OCI-M1 (cell line): Measurements from ENCODE around the gene CAPZA1.
A peak's percentile ranks its signal among the peaks of the same experiment; 100 is the strongest.

Experiments used
- DNase-seq: peaks from one replicate; lab custom pipeline; 2025; lab: John Stamatoyannopoulos, UW

The CAPZA1 gene

GRCh38 chr1:112701227-112702066 lies 81.8 kb downstream of the CAPZA1 start:
- DNase-seq, result peak; percentile 36

DNA sequence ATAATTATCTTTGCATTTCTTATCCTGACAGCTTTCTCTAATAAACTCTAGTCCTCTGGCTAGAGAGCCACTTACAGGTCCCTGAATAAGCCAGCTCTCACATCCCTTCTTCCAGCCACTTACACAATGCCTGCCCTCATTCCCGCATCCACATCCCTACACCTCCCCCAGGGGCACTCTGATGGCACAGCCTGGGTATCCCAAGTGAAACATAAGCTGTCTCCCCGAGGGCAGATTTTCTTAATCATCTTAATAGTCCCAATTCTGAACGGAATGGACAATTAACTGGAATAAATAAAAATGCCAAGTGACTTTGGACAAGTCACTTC lies 82.4 kb downstream of the CAPZA1 start:
- no peak for DNase-seq

DNA sequence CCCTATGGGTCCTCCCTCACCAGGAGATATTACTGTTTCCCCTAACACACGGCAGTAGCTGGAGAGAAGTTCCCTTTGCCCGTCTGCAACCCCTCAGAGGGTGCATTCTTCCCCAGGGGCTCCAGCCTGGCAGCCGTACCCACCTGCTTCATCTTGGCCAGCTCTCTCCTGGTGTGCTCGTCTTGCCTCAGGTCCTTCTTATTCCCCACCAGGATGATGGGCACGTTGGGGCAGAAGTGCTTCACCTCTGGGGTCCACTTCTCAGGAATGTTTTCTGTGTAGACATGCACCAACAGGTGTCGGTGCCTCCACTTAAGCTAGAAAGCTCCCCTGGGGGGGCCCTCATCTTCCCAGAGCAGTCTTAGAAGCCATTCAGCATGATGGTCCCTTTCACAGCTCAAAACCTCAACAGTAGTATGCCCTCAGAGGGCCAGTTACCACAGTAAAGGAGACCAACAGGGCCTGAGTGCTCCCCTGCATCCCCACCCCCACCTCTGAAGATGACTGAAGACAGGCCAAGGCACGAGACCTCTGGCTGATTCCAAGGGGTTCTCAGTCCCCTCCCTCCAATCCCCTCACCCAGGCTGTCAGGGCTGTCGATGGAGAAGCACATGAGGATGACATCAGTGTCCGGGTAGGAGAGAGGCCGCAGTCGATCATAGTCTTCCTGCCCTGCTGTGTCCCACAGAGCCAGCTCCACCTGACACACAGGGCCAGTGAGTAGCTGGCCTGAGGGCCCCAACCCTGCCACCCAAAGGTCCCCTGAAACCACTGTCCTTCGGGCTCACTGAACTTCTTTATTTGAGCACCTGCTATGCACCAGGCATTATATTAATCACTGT lies 83.0 kb downstream of the CAPZA1 start:
- no peak for DNase-seq

- no peak for DNase-seq
These were observed 84.1 kb downstream of the CAPZA1 start for GRCh38 chr1:112703706-112704105.

- no peak for DNase-seq
These were observed 84.8 kb downstream of the CAPZA1 start for GRCh38 chr1:112704391-112704933.

DNA sequence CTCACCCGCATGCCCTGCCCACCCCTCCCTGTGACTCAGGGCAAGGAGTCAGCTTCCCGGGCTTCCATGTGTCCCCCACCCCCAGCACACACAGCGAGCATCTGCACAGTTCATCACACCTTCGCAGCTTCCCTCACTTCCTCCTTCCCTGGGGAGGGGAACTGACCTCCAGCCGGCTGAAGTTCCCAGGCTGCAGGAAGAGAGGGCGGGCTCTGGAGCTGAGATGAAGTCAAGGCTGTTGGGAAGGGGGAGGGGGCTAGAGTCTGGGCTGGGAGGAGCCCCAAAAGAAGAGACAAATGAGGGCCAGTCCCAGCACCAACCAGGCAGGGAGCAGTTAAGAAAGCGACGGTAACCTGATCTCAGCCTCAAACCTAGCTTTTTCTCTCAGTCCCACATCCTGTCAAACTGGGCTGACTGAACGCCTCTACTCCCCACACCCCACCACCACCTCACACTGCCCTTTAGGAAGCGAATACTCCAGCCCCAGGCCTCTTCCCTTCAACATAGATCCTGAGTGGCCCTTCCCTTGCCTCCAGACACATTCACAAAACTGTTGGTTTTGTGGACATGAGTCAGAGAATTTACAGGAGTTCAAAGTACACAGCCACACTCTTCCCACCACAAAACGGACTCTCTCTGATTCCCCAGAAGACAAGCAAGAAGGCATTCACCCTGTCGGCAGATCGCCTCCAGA lies 85.4 kb downstream of the CAPZA1 start:
- peak; percentile 96 for DNase-seq

DNA sequence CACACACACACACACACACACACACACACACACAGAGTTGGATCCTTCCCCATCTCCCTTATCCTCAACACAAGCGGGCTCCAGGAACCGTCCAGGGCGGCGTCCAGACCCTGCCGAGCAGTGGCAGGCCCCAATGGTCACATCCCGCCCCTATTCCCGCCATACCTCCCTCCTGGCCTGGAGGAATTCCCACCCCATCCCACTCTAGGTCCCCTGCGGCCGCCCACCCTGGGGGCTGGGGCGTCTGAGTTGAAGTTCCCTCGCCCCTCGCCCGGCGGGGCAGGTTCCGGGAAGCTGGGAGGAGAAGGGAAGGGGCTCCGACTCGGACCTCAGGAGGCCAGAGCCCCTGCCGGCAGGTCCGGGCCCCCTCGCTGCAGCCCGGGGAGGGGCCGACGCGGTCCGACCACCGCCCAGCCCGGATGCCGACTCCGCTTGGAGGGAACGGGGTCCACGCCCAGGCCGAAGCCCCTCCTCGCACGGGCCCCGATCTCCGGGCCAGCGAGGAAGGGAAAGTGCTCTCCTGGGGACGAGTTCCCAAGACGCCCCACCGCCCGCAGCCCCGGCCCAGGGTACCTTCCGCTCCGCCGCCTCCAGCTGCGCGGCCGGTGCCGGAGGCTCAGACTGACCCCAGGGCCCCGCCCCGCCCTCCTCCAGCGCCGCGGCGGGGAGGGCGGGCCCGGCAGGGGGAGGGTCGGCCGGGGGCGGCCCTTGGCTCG lies 87.0 kb downstream of the CAPZA1 start, which contains the start of gene RHOC:
Gene RHOC (minus strand): TSS at position 623 of the 716 bp plus-strand sequence. CDS start 3,328 bp downstream, outside the sequence.
- DNase-seq, result peak; percentile 88

DNA sequence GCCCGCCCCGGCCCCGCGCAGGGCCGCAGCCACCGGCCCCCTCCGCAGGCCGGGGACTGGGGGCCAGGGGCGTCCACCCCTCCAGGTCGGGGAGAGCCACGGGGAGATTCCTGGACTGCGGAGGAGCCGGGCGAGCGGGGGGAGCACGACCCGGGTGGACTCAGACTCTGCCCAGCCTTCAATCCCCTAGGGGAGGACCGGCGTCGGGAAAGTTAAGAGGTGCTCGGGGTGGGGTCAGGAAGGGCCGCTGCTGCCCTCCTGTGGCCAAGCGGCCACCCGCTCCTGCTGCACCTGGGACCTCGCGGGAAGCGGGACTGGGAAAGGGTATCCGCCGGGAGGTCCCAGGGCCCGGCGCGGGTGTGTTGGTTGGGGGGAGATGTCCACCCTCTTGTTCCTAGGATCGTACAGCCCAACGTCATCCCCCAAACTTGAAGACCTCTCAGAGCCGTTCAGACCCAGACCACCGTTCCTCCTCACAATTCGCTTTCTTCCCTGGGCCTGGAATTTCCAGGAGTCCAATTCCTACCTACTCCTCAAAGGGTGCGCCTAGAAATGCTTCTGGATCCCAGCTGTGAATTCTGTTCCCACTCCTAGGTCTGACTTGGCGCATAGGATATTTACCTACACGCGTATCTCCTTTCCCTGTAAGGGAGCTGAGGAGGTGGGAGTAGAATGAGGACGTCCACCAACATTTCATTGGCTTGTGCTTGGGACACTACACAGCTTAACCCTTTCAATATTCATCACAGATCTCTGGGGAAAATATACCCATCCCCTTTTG lies 87.8 kb downstream of the CAPZA1 start:
- DNase-seq, result peak; percentile 91

DNA sequence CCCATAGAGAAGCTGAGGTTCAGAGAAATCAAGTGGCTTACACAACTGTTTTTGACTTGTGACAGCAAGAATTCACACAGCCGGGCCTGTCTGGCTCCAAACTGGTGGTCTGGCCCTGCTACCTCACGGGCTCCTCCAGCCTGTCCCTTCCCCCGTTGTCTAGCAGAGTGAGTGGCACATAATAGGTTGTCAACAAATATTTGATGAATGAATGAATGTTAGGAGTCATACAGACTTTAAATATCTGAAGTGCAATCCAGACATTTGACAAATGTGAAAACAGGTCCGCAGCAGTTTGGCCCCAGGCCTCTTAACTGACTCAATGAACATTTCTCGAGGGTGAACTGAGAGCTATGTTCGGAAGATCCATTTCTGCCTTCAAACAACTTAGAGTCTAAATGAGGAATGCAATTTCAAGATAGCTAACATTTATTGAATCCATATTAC lies 88.4 kb downstream of the CAPZA1 start:
- no peak for DNase-seq

DNA sequence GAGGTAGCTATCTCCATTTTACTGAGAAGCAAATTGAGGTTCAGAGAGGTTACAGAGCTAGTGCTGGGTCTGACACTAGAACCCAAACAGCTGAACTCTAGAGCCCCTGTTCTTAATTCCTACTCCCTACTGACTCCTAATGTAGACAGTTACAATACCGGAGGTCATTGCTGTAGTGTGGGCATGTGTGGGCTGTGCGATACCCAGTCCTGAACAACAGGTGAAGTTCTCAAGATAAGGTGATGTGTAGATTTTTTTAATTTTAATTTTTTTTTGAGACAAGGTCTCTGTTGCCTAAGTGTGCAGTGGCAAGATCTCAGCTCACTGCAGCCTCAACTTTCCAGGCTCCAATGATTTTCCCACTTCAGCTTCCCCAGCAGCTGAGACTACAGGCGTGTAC lies 88.9 kb downstream of the CAPZA1 start:
- DNase-seq, result no peak

DNA sequence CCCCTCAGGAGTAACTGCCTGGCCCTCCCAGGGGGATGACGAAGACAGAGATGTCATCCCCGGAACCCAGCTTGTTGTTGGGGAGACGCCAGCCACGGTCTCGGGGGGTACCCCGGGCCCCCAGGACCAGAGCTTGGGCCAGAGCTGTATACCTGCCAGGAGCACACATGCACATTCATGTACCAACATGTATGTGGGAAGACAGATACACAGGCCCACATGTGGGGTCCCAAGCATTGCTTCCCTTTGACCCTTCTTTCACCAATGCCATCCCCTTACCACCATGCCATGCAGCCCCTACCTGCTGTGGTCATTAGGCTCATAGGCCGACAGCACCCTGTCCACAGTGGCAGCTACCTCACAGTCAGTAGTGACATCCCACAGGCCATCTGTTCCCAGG lies 90.5 kb downstream of the CAPZA1 start:
- no peak for DNase-seq

DNA sequence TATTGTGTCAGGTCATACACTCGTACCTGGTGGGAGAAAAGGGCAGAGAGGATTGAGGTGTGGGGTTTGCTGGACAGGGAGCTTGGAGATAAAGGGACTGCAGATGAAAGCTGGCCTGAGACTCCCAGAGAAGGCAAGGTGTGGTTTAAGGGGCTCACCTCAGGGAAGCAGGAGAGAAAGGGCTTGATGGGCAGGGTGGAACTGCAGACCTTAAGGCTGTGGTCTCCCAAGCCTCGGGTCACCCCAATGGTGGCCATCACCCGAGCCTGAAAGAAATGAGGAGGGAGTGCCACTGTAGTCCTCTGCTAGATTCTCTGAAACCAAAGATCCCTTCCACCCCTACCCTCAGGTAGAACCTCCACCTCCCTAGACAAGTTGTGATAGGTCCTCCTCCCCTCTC lies 91.0 kb downstream of the CAPZA1 start:
- DNase-seq, result no peak

DNA sequence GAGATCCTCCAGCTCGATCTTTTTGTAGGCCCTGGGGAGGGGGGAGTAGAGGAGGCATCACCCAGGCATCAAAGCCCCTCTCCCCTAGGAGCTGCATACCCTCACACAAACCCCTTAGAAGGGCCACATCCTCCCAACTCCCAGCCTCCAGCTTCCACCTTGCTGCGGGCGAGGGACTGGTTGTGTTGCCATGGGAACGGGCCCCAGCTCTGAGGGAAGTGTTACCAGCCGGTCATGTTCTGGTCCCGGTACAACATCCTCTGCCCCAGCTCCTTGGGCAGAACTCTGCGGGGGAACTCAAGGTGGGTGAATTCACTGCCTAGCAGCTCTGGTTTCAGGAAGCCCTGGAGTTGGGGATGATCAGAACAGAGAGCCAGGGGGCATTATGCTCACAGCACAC lies 91.4 kb downstream of the CAPZA1 start:
- DNase-seq, result no peak

DNA sequence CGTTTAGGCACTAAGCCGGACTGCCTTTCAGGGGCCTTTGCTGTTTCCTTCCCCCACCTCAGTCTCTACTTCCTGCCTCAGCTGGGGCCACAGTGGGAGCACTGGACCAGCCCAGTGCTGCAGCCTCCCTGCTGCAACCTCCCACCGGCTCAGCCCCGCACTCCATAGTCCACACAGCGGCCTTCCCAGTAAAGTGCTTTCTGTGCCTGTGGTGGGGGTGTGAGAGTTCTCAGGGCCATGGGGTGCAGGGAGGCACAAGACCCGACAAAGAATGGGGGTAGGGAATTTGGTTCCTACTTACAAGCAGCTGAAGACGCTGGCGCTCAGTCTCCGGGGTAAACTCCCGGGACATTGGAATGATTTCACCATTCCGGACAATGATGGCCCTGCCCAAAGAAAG lies 92.0 kb downstream of the CAPZA1 start:
- DNase-seq, result no peak

DNA sequence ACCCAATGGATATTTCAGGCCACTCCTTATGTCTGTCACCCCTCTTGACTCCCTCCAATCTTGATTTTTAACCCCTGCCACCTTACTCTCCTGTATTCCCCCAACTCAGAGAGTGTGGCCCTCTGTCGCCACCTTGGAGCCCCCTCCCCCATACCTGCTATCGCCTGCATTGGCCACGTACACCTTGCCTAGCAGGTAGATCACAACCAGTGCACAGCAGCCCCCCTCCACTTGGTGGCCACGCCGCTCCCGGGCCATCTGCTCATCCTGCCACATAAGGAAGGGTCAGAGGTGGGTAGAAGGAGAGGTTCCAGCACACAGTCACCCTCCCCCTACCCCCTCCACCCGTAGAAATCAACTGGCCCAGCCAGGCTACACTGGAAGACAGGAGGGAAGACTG lies 92.6 kb downstream of the CAPZA1 start:
- no peak for DNase-seq

DNA sequence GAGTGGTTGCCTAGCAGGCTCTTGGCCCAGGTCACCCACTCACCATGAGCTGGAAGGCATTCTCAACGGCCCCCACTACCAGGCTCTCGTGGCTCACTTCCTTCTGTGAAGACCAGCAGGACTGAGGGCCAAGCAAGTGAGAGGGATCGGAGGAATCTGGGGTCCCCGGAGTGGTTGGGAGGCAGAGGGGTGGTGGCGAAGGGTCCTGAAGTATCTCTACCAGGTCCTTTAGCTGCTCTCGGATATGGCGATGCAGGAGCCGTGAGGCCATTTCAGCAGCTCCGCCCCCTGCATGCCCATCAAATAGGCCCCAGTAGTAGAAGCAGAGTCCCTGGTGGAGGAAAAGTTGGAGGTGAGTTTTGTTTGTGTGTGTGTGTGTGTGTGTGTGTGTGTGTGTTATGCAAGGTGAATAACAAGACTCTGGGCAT lies 93.1 kb downstream of the CAPZA1 start:
- no peak for DNase-seq

- DNase-seq, result peak; percentile 80
These were observed 94.1 kb downstream of the CAPZA1 start for GRCh38 chr1:112713466-112714312.

GRCh38 chr1:112714313-112715263 lies 95.0 kb downstream of the CAPZA1 start:
- DNase-seq, result peak; percentile 45
